G401 (cell line): Measurements from ENCODE around the gene FBXO31. TPM values are rescaled to one million over a fixed set of nuclear protein-coding genes. Genes with fewer than 3 reads are reported as not detected.
"Not testable (repeated sequence)": the region's sequence is repeated elsewhere in the genome, so short reads cannot be mapped to it uniquely, and the experiment has no call there.

Experiments used
- DNase-seq: peaks from one replicate; pipeline ENCODE4 v3.0.0-alpha.2; 2015; ENCODE audit warnings: low spot score
- in situ Hi-C: cut with HindIII; loops from 2 replicates; pipeline ENCODE4 v1.10.0; 2016; ENCODE audit warnings: low sequenced_read_pairs, mixed read lengths
- total RNA-seq: library from RNA; depleted of rRNA; stranded (reverse); fragments of >200 nt; shearing (Covaris generic); gene quantifications from 2 replicates; pipeline ENCODE4 v1.2.3, GENCODE V29; 2014

FBXO31 gene
- total RNA-seq, 1 experiment from 2014 or later = 11.9 TPM

DNA sequence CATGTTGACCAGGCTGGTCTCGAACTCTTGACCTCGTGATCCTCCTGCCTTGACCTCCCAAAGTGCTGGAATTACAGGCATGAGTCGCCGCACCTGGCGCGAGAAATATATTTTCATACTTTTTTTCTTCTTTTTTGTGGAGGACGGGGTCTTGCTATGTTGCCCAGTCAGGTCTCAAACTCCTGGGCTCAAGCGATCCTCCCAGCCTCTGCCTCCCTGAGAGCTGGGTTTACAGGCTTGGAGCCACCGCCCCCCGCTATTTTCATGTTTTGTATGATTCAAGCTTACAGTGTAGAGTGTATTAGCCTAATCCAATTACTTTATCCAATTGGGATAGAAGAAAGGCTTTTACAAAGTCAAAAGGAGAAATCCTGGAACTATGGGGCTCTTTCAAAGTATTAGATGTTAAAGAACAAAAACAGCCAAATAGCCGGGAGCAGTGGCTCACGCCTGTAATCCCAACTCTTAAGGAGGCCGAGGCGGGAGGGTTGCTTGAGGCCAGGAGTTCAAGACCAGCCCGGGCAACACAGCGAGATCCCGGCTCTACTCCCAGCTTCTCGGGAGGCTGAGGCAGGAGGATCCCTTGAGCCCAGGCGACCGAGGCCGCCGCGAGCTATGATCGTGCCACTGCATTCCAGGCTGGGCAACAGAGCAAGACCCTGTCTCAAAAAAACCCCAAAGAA, 7.2 kb upstream of the FBXO31 start:
- in situ Hi-C loops = no loop called here

GRCh38 chr16:87389914-87390313, 6.3 kb upstream of the FBXO31 start:
- DNase-seq, in situ Hi-C loops: not testable (repeated sequence)

More for the DNA sequence above, 7.2 kb upstream of the FBXO31 start:
- DNase-seq = no peak

GRCh38 chr16:87389245-87389644, 5.7 kb upstream of the FBXO31 start:
- in situ Hi-C loops = no loop called here
- DNase-seq = no peak

DNA sequence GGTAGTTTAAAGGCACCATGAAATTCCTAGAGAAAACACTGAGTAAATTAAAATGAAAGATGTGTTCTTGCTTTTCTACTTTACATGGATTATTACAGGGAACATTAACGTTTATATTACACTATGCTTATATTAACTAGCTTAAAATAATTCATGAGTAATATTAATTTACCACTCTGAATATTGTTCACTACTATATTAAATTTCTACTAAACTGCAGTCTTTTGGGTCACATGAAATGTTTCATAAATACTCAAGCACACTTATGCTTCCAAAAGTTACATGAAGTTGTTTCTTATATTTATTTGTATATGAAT, 5.2 kb upstream of the FBXO31 start:
- DNase-seq = no peak
- in situ Hi-C loops = no loop called here

DNA sequence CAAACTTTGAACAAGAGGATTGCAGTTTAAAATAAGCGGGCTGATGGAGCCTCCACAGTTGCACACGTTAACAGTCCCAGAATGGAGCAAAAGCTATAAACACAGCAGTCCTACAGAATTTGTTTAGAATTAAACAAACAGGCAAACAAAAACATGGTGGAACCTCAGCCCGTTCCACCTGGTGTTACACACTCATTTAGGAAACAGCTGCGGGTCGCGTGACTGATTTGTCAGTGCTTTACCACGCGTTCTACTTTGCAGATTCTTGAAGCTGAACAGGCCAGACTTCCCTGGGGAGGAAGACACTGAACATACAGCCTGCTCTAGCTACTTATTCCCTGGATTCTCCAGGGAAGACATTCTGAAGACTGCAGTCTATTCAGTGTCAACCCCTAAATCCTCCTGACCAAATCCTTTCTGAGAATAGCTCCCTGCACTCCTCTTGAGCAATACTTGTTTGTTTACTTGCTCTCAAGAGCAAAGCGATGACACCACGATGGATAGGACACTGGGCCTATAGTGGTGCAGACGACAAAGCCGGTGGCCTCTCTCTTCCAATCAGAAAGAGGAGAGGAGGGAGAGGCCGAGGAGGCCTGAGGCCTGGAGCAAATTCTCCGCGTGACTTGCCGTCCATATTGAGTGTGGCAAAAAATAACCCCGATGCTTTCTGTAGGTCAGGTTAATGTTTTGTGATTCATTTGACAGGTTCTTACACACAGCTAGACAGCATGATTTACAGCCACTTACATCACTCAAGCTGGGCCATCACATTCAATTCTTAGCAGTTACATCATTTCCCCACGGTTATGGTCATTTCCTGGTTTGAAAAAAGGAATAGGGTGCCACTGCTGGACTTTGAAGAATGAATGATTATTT, 4.6 kb upstream of the FBXO31 start:
- peak; percentile 100 for DNase-seq
- in situ Hi-C loops = no loop called here

DNA sequence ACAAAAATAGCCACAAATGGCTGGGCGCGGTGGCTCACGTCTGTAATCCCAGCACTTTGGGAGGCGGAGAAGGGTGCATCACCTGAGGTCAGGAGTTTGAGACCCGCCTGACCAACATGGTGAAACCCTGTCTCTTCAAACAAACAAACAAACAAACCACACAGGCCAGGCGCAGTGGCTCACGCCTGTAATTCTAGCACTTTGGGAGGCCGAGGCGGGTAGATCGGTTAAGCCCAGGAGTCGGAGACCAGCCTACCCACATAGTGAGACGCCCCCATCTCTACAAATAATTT, 1.2 kb upstream of the FBXO31 start:
- in situ Hi-C loops, DNase-seq: not testable (repeated sequence)

GRCh38 chr16:87384162-87384874, 742 bp upstream of the FBXO31 start:
- DNase-seq = no peak
- in situ Hi-C loops = no loop called here

GRCh38 chr16:87382023-87382785, 1.4 kb downstream of the FBXO31 start:
- in situ Hi-C loops = no loop called here
- DNase-seq = no peak

DNA sequence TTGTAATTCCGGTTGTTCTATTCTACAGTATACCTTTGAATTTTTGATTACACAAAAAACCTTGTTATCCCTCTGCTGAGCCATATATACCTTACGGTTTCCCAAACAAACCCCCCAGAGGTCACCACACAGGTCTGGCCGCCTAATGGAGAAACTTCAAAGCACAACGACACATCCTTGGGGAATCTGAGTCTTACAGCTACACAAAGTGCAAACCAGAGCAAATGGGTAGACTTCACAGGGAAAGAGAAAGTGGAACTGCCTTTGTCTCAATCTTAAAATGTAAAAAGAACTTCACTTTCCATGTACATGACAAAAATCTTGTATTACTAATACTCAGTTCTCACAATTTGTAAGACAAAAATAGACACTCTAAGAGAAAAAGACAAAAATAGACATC, 2.7 kb downstream of the FBXO31 start:
- DNase-seq = no peak
- in situ Hi-C loops = no loop called here

GRCh38 chr16:87380403-87380802, 3.2 kb downstream of the FBXO31 start:
- peak; percentile 56 for DNase-seq
- in situ Hi-C loops = no loop called here

DNA sequence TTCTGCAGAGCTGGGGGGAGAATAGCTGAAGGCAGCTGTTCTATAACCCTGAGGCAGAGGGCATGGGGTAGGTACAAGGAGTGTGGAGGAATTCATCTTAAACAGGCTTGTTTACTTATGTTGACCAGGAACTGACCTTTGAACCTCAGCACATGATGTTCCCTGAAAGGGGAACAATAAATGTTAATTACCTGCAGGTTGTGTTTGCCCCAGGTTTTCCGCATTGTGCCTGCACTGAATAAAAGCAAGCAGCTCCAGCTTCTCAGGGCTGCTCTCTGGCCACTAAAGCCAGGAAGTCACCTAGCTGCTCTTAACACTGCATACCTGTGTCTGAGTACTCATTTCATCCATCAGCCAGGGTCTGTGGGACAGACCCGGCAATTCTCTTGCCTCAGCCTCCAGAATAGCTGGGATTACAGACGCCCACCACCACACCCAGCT, 4.2 kb downstream of the FBXO31 start:
- DNase-seq = peak; percentile 39
- in situ Hi-C loops = not testable (repeated sequence)

DNA sequence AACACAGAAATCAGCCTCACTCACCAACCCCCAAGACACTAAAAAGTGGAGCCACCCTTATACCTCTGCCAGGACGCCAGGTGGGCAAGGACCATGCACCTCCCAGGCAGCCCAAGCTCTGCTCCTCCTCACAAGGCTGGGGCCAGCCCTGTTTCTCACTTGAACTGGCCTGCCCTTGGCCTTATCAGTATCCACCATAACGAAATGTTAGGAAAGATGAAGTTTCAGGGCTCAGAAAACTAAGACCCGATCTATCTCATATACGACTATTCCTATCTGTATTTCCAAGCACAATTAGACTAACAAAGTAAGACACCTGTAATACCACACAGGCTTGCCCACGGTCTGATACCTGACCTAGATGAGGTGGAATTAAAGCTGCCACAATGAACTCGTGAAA, 6.9 kb downstream of the FBXO31 start:
- DNase-seq = no peak
- in situ Hi-C loops = no loop called here

DNA sequence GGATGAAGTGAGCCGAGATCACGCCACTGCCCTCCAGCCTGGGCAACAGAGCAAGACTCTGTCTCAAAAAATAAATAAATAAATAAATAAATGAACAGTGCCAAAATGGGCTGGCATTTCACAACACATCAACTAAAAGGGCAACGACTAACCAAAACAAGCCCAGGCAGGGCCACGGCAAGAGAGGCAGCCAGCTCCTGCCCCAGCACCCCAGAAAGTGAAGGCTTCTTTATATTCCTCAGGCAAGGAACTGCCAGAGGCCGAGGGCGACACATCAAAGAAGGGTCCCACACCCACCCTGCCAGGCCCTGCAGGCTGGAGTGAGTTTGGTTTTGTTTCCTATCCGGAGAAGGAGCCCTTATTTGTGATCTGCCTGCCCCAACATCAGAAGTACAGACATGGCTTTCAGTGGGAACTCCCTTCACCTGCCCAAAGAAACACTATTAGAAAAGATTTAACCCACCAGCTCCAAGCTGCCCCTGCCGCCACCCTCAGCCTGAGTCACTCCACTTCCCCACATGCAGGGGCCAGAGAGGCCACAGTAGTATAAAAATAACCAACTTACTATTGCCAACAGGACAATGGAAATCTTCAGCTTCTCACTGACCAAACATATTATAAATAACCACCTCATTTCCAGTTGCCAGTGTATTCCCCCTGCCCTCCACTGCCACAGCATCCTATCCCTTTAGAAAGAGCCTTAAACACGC, 8.0 kb downstream of the FBXO31 start:
- in situ Hi-C loops = no loop called here
- peak; percentile 72 for DNase-seq

DNA sequence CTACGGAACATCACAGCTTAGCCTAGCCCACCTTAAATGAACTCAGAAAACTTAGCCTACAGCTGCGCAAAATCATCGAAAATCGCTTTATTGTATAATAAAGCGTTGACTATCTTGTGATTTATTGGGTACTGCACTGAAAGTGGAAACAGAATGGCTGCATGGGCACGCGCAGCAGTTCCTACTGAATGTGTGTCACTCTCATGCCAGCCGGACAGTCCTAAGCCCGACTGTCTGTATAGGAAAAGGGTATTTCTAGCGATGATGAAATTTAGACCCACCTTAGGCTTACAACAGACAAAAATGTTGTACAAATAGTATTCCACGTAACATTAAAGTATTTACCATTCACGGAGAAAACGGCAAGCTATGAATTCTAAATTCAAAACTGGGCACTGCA, 9.3 kb downstream of the FBXO31 start:
- peak; percentile 70 for DNase-seq
- in situ Hi-C loops = no loop called here

GRCh38 chr16:87372305-87372704, 11.3 kb downstream of the FBXO31 start:
- in situ Hi-C loops = no loop called here
- no peak for DNase-seq

DNA sequence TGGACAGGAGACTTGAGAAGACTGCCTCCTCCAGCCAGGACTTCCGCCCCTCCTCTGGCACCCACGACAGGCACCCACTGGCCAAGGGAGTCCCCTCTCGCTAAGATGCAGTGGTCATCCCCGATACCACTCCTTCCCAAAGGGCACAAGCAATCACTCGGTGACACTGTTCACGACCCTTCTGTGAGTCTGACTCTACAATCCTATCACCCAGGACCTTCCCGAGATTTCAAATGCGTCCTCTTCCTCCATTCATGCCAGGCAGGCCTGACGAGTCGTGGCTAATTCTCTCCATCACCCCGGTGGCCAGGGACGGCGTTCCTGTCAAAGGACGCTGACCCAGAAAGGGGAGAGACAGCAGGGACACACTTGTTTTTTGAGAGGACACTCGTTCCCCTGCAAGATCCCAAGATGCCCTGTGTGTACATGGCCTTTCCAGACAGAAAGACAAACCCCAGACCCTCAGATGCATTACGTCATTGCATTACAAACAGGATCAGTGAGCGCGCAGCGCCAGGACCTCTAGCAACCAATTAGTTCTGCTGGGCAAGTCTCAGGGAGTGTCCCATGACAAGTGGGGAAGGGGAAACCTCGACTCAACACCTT, 12.2 kb downstream of the FBXO31 start:
- no peak for DNase-seq
- in situ Hi-C loops = no loop called here

- peak; percentile 97 for DNase-seq
- in situ Hi-C loops = no loop called here
These were observed 13.5 kb downstream of the FBXO31 start for GRCh38 chr16:87369796-87370719.
